ENCODE measurements around the gene PTEN. TPM values are rescaled to one million over a fixed set of nuclear protein-coding genes. Genes with fewer than 3 reads are reported as not detected.
"Not testable (repeated sequence)": the region's sequence is repeated elsewhere in the genome, so short reads cannot be mapped to it uniquely, and the experiment has no call there.

The PTEN gene
- polyA plus RNA-seq, 1 donor: 68.2 TPM

DNA sequence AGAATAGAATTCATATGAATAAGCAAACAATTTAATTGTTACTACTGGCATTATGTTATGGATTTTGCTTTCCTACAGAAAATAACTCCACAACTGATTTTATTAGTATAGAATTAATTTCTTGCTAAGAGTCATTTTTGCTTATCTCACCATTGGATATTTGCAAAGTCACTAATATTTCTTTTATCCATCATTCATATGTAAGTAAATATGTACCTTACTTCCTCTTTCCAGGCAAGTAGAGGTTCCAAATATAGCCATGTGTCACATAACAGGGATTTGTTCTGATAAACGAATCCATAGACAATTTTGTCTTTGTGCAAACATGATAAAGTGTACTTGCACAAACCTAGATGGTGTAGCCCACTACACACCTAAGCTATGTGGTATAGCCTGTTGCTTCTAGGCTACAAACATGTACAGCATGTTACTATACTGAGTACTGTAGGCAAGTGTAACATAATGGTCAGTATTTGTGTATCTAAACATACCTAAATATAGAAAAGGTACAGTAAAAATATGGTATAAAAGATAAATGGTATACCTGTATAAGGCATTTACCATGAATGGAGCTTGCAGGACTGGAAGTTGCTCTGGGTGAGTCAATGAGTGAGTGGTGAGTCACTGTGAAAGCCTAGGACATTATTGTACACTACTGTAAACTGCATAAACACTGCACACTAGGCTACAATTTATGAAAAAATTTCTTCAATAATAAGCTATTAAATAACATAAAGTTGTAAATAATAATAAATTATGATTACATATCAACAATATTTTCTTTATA, 18.4 kb upstream of the PTEN start:
- no peak for DNase-seq

GRCh38 chr10:87845624-87845998, 17.8 kb upstream of the PTEN start:
- peak overlapping the region; percentile 13 for H3K27ac ChIP-seq (ENCODE audit: low read length)
- WGBS (ENCODE audit: insufficient coverage, low lambda C conversion rate): no CpG with 5 or more reads among the region's 3 CpGs

More for the DNA sequence above, 18.4 kb upstream of the PTEN start:
- H3K27ac ChIP-seq (ENCODE audit: low read length): no peak overlapping the region
- H3K36me3 ChIP-seq (ENCODE audit: control insufficient read depth, insufficient read depth, low read length): no peaks in the 10 kb centered on the region
- H3K4me1 ChIP-seq (ENCODE audit: control insufficient read depth, insufficient read depth, low read length): peaks cover 17% of the 10 kb centered on the region
- H3K4me3 ChIP-seq (ENCODE audit: low read length): no peak overlapping the region
- H3K9me3 ChIP-seq (ENCODE audit: control insufficient read depth, low read depth, low read length): no peaks in the 10 kb centered on the region
- no CpG with 5 or more reads among the region's 1 CpG for WGBS (ENCODE audit: insufficient coverage, low lambda C conversion rate)
- no peaks in the 10 kb centered on the region for H3K27me3 ChIP-seq (ENCODE audit: control insufficient read depth, insufficient read depth, low read length)

DNA sequence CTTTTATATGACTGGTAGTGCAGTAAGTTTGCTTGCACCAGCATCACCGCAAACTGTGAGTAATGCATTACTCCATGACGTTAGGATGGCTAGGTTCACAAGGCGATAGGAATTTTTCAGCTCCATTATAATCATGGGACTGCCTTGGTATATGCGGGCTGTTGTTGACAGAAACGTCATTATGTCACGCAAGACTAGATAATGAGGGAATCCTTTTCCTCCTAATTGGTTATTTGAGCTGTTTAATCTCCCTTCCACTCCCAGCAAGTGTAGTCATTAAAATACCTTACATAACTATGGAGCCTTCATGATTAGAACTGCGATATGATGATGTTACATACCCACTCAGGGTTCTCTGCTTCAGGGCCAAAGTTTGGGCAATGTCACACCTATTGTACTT, 17.4 kb upstream of the PTEN start:
- H3K27me3 ChIP-seq (ENCODE audit: control insufficient read depth, insufficient read depth, low read length): no peaks in the 10 kb centered on the region
- WGBS (ENCODE audit: insufficient coverage, low lambda C conversion rate): no CpG with 5 or more reads among the region's 7 CpGs

More at GRCh38 chr10:87845624-87845998, 17.8 kb upstream of the PTEN start:
- no peaks in the 10 kb centered on the region for H3K27me3 ChIP-seq (ENCODE audit: control insufficient read depth, insufficient read depth, low read length)
- H3K9me3 ChIP-seq (ENCODE audit: control insufficient read depth, low read depth, low read length): no peaks in the 10 kb centered on the region
- H3K4me3 ChIP-seq (ENCODE audit: low read length): no peak overlapping the region
- DNase-seq: no peak
- H3K36me3 ChIP-seq (ENCODE audit: control insufficient read depth, insufficient read depth, low read length): no peaks in the 10 kb centered on the region
- H3K4me1 ChIP-seq (ENCODE audit: control insufficient read depth, insufficient read depth, low read length): peaks cover 17% of the 10 kb centered on the region

GRCh38 chr10:87846711-87847110, 16.7 kb upstream of the PTEN start:
- not testable (repeated sequence) for H3K27me3 ChIP-seq (ENCODE audit: control insufficient read depth, insufficient read depth, low read length); H3K27ac ChIP-seq (ENCODE audit: low read length); DNase-seq; H3K36me3 ChIP-seq (ENCODE audit: control insufficient read depth, insufficient read depth, low read length); H3K9me3 ChIP-seq (ENCODE audit: control insufficient read depth, low read depth, low read length); H3K4me3 ChIP-seq (ENCODE audit: low read length)
- no CpG with 5 or more reads among the region's 8 CpGs for whole genome bisulfite sequencing (ENCODE audit: insufficient coverage, low lambda C conversion rate)
- peaks cover 12% of the 10 kb centered on the region for H3K4me1 ChIP-seq (ENCODE audit: control insufficient read depth, insufficient read depth, low read length)

More for the DNA sequence above, 17.4 kb upstream of the PTEN start:
- Histone ChIP-seq H3K9me3 (ENCODE audit: control insufficient read depth, low read depth, low read length) (no peaks in the 10 kb centered on the region), H3K27ac (ENCODE audit: low read length) (peak overlapping the region; percentile 13), H3K4me3 (ENCODE audit: low read length) (no peak overlapping the region), H3K4me1 (ENCODE audit: control insufficient read depth, insufficient read depth, low read length) (peaks cover 17% of the 10 kb centered on the region), H3K36me3 (ENCODE audit: control insufficient read depth, insufficient read depth, low read length) (no peaks in the 10 kb centered on the region)
- peak in 1 of 2 donors; percentile 45 for DNase-seq

GRCh38 chr10:87847550-87847949, 15.9 kb upstream of the PTEN start:
- Histone ChIP-seq H3K36me3 (ENCODE audit: control insufficient read depth, insufficient read depth, low read length) (no peaks in the 10 kb centered on the region), H3K9me3 (ENCODE audit: control insufficient read depth, low read depth, low read length) (no peaks in the 10 kb centered on the region), H3K27me3 (ENCODE audit: control insufficient read depth, insufficient read depth, low read length) (no peaks in the 10 kb centered on the region), H3K4me1 (ENCODE audit: control insufficient read depth, insufficient read depth, low read length) (peaks cover 7% of the 10 kb centered on the region), H3K4me3 (ENCODE audit: low read length) (no peak overlapping the region), H3K27ac (ENCODE audit: low read length) (no peak overlapping the region)
- DNase-seq: no peak

DNA sequence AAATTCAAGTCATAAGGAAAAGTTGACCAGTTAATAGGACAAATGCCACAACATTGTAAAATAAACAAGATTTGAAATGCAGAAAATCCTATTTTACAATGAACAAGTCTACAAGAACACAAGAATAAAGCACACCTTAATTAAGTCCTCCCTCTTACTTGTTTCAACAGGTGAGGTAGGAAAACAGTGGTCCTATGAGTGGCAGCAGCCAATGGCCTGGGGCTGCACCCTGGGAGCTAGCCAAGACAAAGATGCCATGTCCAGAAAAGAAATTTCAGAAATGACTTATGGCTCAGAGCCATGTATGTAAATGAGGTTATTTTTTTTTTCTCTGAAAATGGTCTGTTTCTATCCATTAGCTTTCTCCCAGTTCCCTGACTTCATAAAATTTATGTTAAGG, 14.4 kb upstream of the PTEN start:
- DNase-seq: no peak
- Histone ChIP-seq H3K4me1 (ENCODE audit: control insufficient read depth, insufficient read depth, low read length) (no peaks in the 10 kb centered on the region), H3K4me3 (ENCODE audit: low read length) (no peak overlapping the region), H3K27me3 (ENCODE audit: control insufficient read depth, insufficient read depth, low read length) (no peaks in the 10 kb centered on the region), H3K36me3 (ENCODE audit: control insufficient read depth, insufficient read depth, low read length) (no peaks in the 10 kb centered on the region), H3K9me3 (ENCODE audit: control insufficient read depth, low read depth, low read length) (no peaks in the 10 kb centered on the region), H3K27ac (ENCODE audit: low read length) (no peak overlapping the region)

DNA sequence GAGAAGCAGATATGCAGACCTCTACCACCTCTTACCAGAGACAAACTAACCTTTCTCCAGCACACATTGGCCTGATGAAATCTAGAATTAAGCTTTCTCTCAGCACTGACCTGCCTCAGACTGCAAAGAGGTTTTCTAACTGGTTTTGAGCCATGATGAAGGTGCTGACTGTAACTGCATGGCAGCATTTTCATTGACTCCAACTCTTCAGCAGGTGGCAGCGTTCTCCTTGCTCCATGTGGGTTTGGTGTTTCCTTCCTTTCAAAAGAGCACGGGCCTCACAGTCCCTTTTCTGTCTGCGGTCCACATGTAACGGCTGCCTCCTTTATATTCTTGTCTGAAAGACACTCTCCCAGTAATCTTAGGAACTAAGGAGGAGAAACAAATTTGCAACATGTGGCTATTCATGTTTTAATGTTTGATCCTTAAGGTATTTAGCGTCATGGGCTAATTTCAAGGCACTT, 12.7 kb upstream of the PTEN start:
- Histone ChIP-seq H3K27ac (ENCODE audit: low read length) (no peak overlapping the region), H3K4me1 (ENCODE audit: control insufficient read depth, insufficient read depth, low read length) (no peaks in the 10 kb centered on the region), H3K9me3 (ENCODE audit: control insufficient read depth, low read depth, low read length) (no peaks in the 10 kb centered on the region), H3K36me3 (ENCODE audit: control insufficient read depth, insufficient read depth, low read length) (no peaks in the 10 kb centered on the region), H3K4me3 (ENCODE audit: low read length) (no peak overlapping the region), H3K27me3 (ENCODE audit: control insufficient read depth, insufficient read depth, low read length) (no peaks in the 10 kb centered on the region)
- WGBS (ENCODE audit: insufficient coverage, low lambda C conversion rate): no CpG with 5 or more reads among the region's 5 CpGs
- DNase-seq: peak; percentile 47 to 67

DNA sequence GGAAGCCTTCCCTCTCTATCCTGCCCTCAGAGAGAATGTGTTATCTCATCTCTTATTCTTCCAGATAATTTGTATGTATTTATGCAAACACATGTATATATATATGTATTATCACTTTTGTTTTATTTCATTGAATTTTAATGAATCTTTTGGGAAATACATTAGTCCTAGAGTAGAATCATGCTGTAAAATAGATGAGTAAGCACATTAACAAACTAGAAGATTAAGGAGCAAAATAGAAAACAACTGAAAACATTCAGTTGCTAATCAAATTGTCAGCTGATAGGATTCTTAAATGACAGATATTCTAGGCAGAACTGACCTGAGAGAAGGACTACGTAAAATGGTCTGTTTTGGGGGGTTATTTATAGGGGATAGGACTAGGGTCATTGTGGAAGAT, 11.3 kb upstream of the PTEN start:
- H3K9me3 ChIP-seq (ENCODE audit: control insufficient read depth, low read depth, low read length): no peaks in the 10 kb centered on the region
- no peaks in the 10 kb centered on the region for H3K36me3 ChIP-seq (ENCODE audit: control insufficient read depth, insufficient read depth, low read length)
- no peak for DNase-seq
- H3K4me3 ChIP-seq (ENCODE audit: low read length): no peak overlapping the region
- no CpG with 5 or more reads among the region's 1 CpG for WGBS (ENCODE audit: insufficient coverage, low lambda C conversion rate)
- no peak overlapping the region for H3K27ac ChIP-seq (ENCODE audit: low read length)
- H3K4me1 ChIP-seq (ENCODE audit: control insufficient read depth, insufficient read depth, low read length): no peaks in the 10 kb centered on the region
- no peaks in the 10 kb centered on the region for H3K27me3 ChIP-seq (ENCODE audit: control insufficient read depth, insufficient read depth, low read length)

DNA sequence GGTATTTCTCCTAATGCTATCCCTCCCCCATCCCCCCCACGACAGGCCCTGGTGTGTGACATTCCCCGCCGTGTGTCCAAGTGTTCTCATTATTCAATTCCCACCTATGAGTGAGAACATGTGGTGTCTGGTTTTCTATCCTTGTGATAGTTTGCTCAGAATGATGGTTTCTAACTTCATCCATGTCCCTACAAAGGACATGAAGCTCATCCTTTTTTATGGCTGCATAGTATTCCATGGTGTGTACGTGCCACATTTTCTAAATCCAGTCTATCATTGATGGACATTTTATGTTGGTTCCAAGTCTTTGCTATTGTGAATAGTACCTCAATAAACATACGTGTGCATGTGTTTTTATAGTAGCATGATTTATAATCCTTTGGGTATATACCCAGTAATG, 8.2 kb upstream of the PTEN start:
- not testable (repeated sequence) for H3K9me3 ChIP-seq (ENCODE audit: control insufficient read depth, low read depth, low read length); H3K4me1 ChIP-seq (ENCODE audit: control insufficient read depth, insufficient read depth, low read length); H3K4me3 ChIP-seq (ENCODE audit: low read length); DNase-seq; H3K36me3 ChIP-seq (ENCODE audit: control insufficient read depth, insufficient read depth, low read length); H3K27me3 ChIP-seq (ENCODE audit: control insufficient read depth, insufficient read depth, low read length); H3K27ac ChIP-seq (ENCODE audit: low read length)
- no CpG with 5 or more reads among the region's 5 CpGs for WGBS (ENCODE audit: insufficient coverage, low lambda C conversion rate)

GRCh38 chr10:87855665-87856064, 7.8 kb upstream of the PTEN start:
- WGBS (ENCODE audit: insufficient coverage, low lambda C conversion rate): 100% methylated on average over 2 of the region's 4 CpGs

DNA sequence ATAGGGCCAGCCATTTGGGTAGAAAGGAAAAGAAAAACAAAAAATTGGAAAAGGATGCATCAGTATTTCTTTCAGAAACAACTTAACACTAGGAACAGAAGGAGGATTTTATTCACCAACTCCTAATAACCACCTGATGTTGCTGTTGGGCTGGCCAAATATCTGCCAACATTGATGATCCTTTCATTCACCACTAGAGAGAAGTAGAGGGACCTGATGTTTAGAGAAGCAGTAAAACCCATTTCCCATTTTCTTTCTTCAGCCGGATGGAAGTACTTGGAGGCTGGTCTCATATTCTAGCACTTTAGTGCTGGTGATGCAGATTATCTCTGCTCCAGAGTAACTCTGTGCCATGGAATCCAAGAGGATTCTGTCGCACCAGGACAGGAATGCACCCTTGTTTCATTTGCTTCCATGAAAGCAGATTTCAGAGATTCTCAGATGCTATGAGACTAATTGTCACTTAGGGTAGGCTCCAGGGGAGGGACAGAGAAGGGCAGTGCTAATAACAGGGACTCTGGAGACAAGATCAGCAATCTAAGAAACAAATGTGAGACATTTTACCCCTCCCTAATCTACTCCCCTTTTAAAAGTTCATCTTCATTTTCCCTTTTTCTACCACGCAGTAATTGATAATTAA, 3.1 kb upstream of the PTEN start:
- peak; percentile 39 to 50 for DNase-seq
- H3K27me3 ChIP-seq (ENCODE audit: control insufficient read depth, insufficient read depth, low read length): no peaks in the 10 kb centered on the region
- H3K4me3 ChIP-seq (ENCODE audit: low read length): no peak overlapping the region
- H3K9me3 ChIP-seq (ENCODE audit: control insufficient read depth, low read depth, low read length): no peaks in the 10 kb centered on the region
- peaks cover 8% of the 10 kb centered on the region for H3K4me1 ChIP-seq (ENCODE audit: control insufficient read depth, insufficient read depth, low read length)
- H3K27ac ChIP-seq (ENCODE audit: low read length): peak overlapping the region; percentile 96
- 60% methylated on average over 1 of the region's 3 CpGs for WGBS (ENCODE audit: insufficient coverage, low lambda C conversion rate)
- H3K36me3 ChIP-seq (ENCODE audit: control insufficient read depth, insufficient read depth, low read length): no peaks in the 10 kb centered on the region

More at GRCh38 chr10:87855665-87856064, 7.8 kb upstream of the PTEN start:
- not testable (repeated sequence) for H3K36me3 ChIP-seq (ENCODE audit: control insufficient read depth, insufficient read depth, low read length); H3K4me1 ChIP-seq (ENCODE audit: control insufficient read depth, insufficient read depth, low read length); H3K9me3 ChIP-seq (ENCODE audit: control insufficient read depth, low read depth, low read length); DNase-seq; H3K27ac ChIP-seq (ENCODE audit: low read length); H3K4me3 ChIP-seq (ENCODE audit: low read length); H3K27me3 ChIP-seq (ENCODE audit: control insufficient read depth, insufficient read depth, low read length)

All from large intestine (tissue), 3 donors.